NCI-H1417 treated with DMSO at 0.1 percent for 48 hours (cell line): ENCODE data around the gene EXOC7.
A peak's percentile ranks its signal among the peaks of the same experiment; 100 is the strongest.
"Not testable (repeated sequence)": the region's sequence is repeated elsewhere in the genome, so short reads cannot be mapped to it uniquely, and the experiment has no call there.

Experiments
- DNase-seq: peaks from one replicate; lab custom pipeline; 2025; lab: John Stamatoyannopoulos, UW

The EXOC7 gene

GRCh38 chr17:76074390-76075363 is 28.9 kb downstream of the EXOC7 start, which contains the start of gene GALR2:
Gene GALR2, plus strand, starts transcription at chr17:76074781. Its CDS starts 103 bp downstream, at chr17:76074884.
- DNase-seq = no peak

GRCh38 chr17:76072148-76072858 is 31.3 kb downstream of the EXOC7 start, which contains the start of gene SRP68:
Gene SRP68, minus strand, starts transcription at chr17:76072517. Its CDS starts 26 bp downstream, at chr17:76072491.
- DNase-seq = peak; percentile 62

GRCh38 chr17:76071531-76072147 is 31.9 kb downstream of the EXOC7 start:
- DNase-seq = no peak

- DNase-seq = no peak
Measured at GRCh38 chr17:76065775-76066174, 37.8 kb downstream of the EXOC7 start.

- no peak for DNase-seq
Measured at GRCh38 chr17:76063875-76064546, 39.6 kb downstream of the EXOC7 start.

- DNase-seq = not testable (repeated sequence)
Measured at GRCh38 chr17:76058264-76058663, 45.3 kb downstream of the EXOC7 start.

GRCh38 chr17:76056882-76057281 is 46.7 kb downstream of the EXOC7 start:
- no peak for DNase-seq

GRCh38 chr17:76054112-76054476 is 49.5 kb downstream of the EXOC7 start:
- DNase-seq = no peak

- DNase-seq = no peak
Measured at GRCh38 chr17:76053246-76054111, 50.1 kb downstream of the EXOC7 start.

GRCh38 chr17:76051561-76051960 is 52.0 kb downstream of the EXOC7 start:
- DNase-seq = no peak

GRCh38 chr17:76050538-76051467 is 52.8 kb downstream of the EXOC7 start:
- no peak for DNase-seq

- DNase-seq = no peak
Measured at GRCh38 chr17:76049836-76050537, 53.6 kb downstream of the EXOC7 start.

GRCh38 chr17:76049239-76049638 is 54.3 kb downstream of the EXOC7 start:
- no peak for DNase-seq

- no peak for DNase-seq
Measured at GRCh38 chr17:76048711-76049110, 54.9 kb downstream of the EXOC7 start.

- no peak for DNase-seq
Measured at GRCh38 chr17:76048025-76048605, 55.5 kb downstream of the EXOC7 start.

GRCh38 chr17:76046064-76046463 is 57.5 kb downstream of the EXOC7 start:
- no peak for DNase-seq

GRCh38 chr17:76044475-76045007 is 59.0 kb downstream of the EXOC7 start:
- DNase-seq = not testable (repeated sequence)

- DNase-seq = not testable (repeated sequence)
Measured at GRCh38 chr17:76042868-76043267, 60.7 kb downstream of the EXOC7 start.
